Measurements from ENCODE around the gene AMZ1. TPM values are rescaled to one million over a fixed set of nuclear protein-coding genes. Genes with fewer than 3 reads are reported as not detected.

Gene AMZ1
- polyA plus RNA-seq, 1 donor, result 0.34 TPM

DNA sequence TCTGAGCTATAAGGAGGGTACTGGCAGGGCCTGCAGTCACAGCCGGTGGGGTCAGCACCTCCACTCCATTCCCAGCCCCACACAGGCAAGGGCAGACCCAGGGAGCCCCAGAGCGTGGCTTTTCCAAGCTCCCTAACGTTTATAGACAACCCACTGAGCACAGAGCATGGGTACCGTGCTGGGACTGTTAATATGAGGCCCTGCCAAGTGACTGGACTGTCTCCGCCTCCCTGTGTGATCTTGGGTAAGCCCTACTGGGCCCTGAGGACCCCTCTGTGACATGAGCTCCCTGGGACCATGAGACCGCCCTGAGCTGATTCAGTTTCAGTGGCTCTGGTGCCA lies 43.8 kb upstream of the AMZ1 start:
- peaks cover 29% of the 10 kb centered on the region for H3K4me1 ChIP-seq (ENCODE audit: control insufficient read depth, insufficient read depth, low read length)
- no peak overlapping the region for H3K27ac ChIP-seq (ENCODE audit: low read length)

DNA sequence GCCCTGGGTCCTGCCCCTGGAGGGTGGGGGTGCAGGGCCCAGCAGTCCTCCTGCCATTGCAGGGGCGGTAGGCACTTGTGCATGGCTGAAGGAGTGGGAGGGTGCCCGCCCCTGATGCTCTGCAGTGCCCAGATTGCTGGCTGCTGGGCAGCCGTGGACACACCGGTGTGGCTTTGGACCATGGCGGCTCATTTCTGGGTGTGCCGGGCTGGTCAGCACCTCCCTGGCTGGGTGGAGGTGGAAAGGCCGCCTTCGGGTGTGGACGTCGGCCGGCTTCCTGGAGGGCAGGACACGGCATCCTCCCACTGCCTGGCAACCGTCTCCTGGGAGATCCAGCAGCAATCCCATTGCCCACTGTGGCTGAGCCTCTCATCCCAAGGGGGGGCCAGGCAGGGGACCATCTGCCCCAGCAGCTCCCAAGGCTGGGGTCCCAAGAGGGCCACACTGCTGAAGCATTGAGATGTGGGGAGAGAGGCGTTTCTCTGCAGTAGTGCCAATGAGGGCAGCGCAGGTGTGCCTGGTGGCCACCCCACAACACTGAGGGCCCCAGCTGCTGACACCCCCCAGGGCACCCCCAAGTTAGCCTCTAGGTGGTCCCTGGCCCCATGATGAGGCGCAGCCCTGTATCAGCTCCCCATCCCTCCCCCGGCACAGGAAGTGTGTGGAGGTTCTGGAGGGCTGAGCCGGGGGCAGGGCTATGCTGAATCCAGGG lies 43.3 kb upstream of the AMZ1 start:
- no peak for DNase-seq
- no peaks in the 10 kb centered on the region for H3K9me3 ChIP-seq (ENCODE audit: control insufficient read depth, low read depth, low read length)
- H3K4me1 ChIP-seq (ENCODE audit: control insufficient read depth, insufficient read depth, low read length), result peaks cover 29% of the 10 kb centered on the region
- no peaks in the 10 kb centered on the region for H3K27me3 ChIP-seq (ENCODE audit: control insufficient read depth, insufficient read depth, low read length)
- H3K36me3 ChIP-seq (ENCODE audit: control insufficient read depth, insufficient read depth, low read length), result peaks cover 66% of the 10 kb centered on the region
- WGBS (ENCODE audit: insufficient coverage, low lambda C conversion rate), result no CpG with 5 or more reads among the region's 18 CpGs
- no peak overlapping the region for H3K27ac ChIP-seq (ENCODE audit: low read length)
- H3K4me3 ChIP-seq (ENCODE audit: low read length), result no peak overlapping the region

More for the DNA sequence above, 43.8 kb upstream of the AMZ1 start:
- H3K9me3 ChIP-seq (ENCODE audit: control insufficient read depth, low read depth, low read length), result no peaks in the 10 kb centered on the region
- H3K36me3 ChIP-seq (ENCODE audit: control insufficient read depth, insufficient read depth, low read length), result peaks cover 66% of the 10 kb centered on the region
- no CpG with 5 or more reads among the region's 6 CpGs for WGBS (ENCODE audit: insufficient coverage, low lambda C conversion rate)
- no peak for DNase-seq
- H3K27me3 ChIP-seq (ENCODE audit: control insufficient read depth, insufficient read depth, low read length), result no peaks in the 10 kb centered on the region
- no peak overlapping the region for H3K4me3 ChIP-seq (ENCODE audit: low read length)

DNA sequence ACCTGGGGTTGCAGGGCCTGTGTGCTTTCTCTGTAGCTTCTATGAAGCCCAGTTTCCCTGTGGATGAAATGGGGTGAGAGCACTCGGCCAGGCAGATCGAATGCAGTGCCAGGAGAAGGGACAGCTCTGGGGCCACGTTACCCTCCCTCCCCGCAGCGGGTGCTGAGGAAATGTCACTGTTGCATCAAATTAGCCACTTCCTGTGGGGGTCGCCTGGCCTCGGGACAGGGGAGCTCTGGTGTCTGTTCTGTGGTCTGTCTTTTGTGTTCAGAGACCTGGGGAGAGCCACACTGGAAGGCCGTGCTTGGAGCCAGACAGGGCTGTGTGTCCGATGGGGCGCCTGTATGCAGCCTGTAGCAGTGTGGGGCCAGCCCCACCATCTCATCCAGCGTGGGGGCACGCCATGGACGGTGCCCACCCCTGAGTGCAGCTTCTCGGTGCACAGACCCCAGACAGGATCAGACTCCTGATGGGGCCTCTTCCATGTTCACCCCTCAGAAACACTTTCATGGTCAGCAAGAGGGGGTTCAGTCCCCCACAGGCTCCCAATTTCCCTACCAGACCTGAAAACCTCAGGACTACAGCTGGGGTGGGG lies 42.6 kb upstream of the AMZ1 start:
- H3K27me3 ChIP-seq (ENCODE audit: control insufficient read depth, insufficient read depth, low read length), result no peaks in the 10 kb centered on the region
- H3K4me1 ChIP-seq (ENCODE audit: control insufficient read depth, insufficient read depth, low read length), result peaks cover 29% of the 10 kb centered on the region
- no peak overlapping the region for H3K4me3 ChIP-seq (ENCODE audit: low read length)
- WGBS (ENCODE audit: insufficient coverage, low lambda C conversion rate), result no CpG with 5 or more reads among the region's 14 CpGs
- peaks cover 63% of the 10 kb centered on the region for H3K36me3 ChIP-seq (ENCODE audit: control insufficient read depth, insufficient read depth, low read length)
- H3K27ac ChIP-seq (ENCODE audit: low read length), result no peak overlapping the region
- no peaks in the 10 kb centered on the region for H3K9me3 ChIP-seq (ENCODE audit: control insufficient read depth, low read depth, low read length)
- peak in 1 of 2 donors; percentile 19 for DNase-seq

DNA sequence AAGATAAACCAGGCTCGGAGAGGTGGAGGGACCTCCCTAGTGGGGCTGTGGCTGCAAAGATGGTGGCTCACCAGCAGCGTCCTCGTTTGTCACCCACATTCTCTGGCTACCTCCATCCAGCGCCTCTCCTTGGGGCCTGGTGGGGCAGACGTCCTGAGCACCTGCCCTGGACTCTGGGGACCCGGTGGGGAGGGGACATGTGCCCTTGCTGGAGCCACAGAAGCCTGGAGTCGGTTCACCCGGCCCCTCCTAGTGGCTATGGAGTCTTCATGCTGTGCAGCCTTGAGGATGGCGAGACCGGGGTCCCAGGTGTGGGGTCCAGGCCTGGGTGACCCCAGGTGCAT lies 41.7 kb upstream of the AMZ1 start:
- Histone ChIP-seq H3K27me3 (ENCODE audit: control insufficient read depth, insufficient read depth, low read length) (no peaks in the 10 kb centered on the region), H3K27ac (ENCODE audit: low read length) (no peak overlapping the region), H3K4me3 (ENCODE audit: low read length) (no peak overlapping the region), H3K9me3 (ENCODE audit: control insufficient read depth, low read depth, low read length) (no peaks in the 10 kb centered on the region), H3K4me1 (ENCODE audit: control insufficient read depth, insufficient read depth, low read length) (peaks cover 24% of the 10 kb centered on the region), H3K36me3 (ENCODE audit: control insufficient read depth, insufficient read depth, low read length) (peaks cover 66% of the 10 kb centered on the region)
- WGBS (ENCODE audit: insufficient coverage, low lambda C conversion rate), result no CpG with 5 or more reads among the region's 10 CpGs
- no peak for DNase-seq

DNA sequence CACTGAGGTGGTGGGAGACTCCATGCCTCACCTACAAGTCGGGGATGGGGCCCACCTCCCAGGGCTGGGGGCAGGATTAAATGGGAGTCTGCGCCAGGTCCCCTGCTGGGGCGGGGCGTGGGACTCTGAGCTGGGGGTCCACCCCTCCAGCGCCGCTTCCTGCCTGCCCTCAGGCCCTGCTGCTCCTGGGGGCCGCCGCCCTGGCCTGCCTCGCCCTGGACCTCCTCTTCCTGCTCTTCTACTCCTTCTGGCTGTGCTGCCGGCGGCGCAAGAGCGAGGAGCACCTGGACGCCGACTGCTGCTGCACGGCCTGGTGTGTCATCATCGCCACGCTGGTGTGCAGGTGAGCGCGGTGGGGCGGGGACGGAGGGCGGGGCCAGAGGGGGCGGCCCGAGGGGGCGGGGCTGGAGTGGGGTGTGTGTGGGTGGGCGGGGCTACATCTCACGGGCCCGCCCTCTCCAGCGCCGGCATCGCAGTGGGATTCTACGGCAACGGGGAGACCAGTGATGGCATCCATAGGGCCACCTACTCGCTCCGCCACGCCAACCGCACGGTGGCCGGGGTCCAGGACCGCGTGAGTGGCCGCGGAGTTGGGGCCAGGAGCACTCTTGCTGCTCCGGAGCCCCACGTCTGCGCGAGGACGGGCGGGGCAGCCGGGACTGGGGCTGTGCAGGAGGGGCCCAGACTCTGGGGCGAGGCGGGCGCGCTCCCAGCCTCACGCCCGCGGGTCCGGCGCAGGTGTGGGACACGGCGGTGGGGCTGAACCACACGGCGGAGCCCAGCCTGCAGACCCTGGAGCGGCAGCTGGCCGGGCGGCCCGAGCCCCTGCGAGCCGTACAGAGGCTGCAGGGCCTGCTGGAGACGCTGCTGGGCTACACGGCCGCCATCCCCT lies 41.1 kb upstream of the AMZ1 start:
- H3K27ac ChIP-seq (ENCODE audit: low read length), result no peak overlapping the region
- no CpG with 5 or more reads among the region's 73 CpGs for WGBS (ENCODE audit: insufficient coverage, low lambda C conversion rate)
- H3K27me3 ChIP-seq (ENCODE audit: control insufficient read depth, insufficient read depth, low read length), result no peaks in the 10 kb centered on the region
- no peak overlapping the region for H3K4me3 ChIP-seq (ENCODE audit: low read length)
- DNase-seq, result peak in 1 of 2 donors; percentile 60
- H3K9me3 ChIP-seq (ENCODE audit: control insufficient read depth, low read depth, low read length), result no peaks in the 10 kb centered on the region
- peaks cover 66% of the 10 kb centered on the region for H3K36me3 ChIP-seq (ENCODE audit: control insufficient read depth, insufficient read depth, low read length)
- H3K4me1 ChIP-seq (ENCODE audit: control insufficient read depth, insufficient read depth, low read length), result peaks cover 20% of the 10 kb centered on the region

DNA sequence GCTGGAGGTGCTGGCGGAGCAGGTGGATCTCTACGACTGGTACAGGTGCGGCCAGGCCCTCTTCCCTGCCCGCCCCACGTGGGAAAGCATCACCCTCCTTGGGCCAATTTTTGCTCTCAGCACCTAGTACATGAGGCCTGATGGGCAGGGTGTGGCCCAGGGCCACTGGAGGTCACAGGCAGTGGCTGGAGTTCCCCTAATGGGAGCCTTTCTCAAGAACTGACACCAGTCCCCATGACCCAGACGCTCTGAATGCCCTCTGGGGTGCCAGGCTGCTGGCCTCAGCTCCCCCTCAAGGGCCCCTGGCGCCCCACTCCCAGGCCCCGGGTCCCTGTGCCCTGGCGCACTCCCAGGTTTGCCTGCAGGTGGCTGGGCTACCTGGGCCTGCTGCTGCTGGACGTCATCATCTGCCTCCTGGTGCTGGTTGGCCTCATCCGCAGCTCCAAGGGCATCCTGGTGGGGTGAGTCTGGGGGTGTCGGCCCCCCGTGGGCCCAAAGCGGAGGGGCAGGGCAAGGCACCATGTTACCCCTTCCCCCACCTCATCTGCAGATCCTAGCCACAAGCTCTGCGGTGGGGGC lies 40.3 kb upstream of the AMZ1 start:
- Histone ChIP-seq H3K27me3 (ENCODE audit: control insufficient read depth, insufficient read depth, low read length) (no peaks in the 10 kb centered on the region), H3K36me3 (ENCODE audit: control insufficient read depth, insufficient read depth, low read length) (peaks cover 70% of the 10 kb centered on the region), H3K9me3 (ENCODE audit: control insufficient read depth, low read depth, low read length) (no peaks in the 10 kb centered on the region), H3K4me1 (ENCODE audit: control insufficient read depth, insufficient read depth, low read length) (peaks cover 19% of the 10 kb centered on the region), H3K4me3 (ENCODE audit: low read length) (no peak overlapping the region), H3K27ac (ENCODE audit: low read length) (no peak overlapping the region)
- DNase-seq, result no peak
- no CpG with 5 or more reads among the region's 15 CpGs for WGBS (ENCODE audit: insufficient coverage, low lambda C conversion rate)

DNA sequence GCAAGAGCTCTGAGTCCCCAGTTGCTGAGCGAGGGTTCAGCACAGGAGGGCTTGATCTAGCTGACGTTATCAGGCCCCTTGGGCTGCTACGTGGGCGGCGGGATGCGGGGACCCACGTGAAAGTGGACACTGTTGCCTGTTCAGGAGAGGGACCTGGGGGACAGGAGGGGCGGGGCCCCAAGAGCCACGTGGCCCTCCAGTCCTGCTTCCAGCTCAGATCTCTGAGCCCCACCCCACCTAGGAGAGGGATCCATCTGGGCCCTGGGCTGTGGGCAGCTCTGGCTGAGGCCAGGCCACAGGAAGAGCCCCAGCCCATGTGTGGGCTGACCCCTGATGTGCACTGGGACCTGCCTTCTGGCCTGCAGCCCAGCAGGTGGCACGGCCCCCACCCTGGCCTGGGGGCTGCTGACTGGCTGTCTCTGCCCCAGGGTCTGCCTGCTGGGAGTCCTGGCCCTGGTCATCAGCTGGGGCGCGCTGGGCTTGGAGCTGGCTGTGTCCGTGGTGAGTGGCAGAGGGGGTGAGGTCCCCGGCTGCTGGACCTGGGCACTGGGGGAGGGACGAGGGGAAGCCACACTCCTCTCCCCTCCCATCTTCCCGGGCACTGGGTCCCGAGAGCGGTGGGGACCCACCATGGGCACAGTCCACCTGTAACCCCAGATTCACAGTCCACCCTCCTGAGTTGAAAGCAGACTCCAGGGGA lies 38.7 kb upstream of the AMZ1 start:
- no CpG with 5 or more reads among the region's 18 CpGs for WGBS (ENCODE audit: insufficient coverage, low lambda C conversion rate)
- Histone ChIP-seq H3K27ac (ENCODE audit: low read length) (no peak overlapping the region), H3K9me3 (ENCODE audit: control insufficient read depth, low read depth, low read length) (no peaks in the 10 kb centered on the region), H3K27me3 (ENCODE audit: control insufficient read depth, insufficient read depth, low read length) (no peaks in the 10 kb centered on the region), H3K4me1 (ENCODE audit: control insufficient read depth, insufficient read depth, low read length) (peaks cover 10% of the 10 kb centered on the region), H3K4me3 (ENCODE audit: low read length) (no peak overlapping the region), H3K36me3 (ENCODE audit: control insufficient read depth, insufficient read depth, low read length) (peaks cover 72% of the 10 kb centered on the region)
- no peak for DNase-seq

DNA sequence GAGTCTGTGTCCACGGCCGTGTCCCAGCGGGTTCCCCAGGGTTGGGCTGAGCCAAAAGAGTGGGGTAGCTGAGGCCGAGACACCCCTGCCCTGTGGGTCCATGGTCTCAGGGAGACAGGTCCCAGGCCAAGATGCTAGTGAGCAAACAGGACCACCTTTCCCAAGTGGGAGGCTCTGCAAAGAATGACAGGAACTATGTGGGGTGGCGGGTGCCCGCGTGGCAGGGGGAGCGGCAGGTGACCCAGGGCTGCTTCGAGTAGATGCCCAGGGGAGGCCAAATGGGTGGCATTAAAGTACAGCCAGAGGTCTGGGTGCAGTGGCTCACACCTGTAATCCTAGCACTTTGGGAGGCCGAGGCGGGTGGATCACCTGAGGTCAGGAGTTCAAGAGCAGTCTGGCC lies 38.0 kb upstream of the AMZ1 start:
- no peaks in the 10 kb centered on the region for H3K9me3 ChIP-seq (ENCODE audit: control insufficient read depth, low read depth, low read length)
- no peak for DNase-seq
- no peaks in the 10 kb centered on the region for H3K27me3 ChIP-seq (ENCODE audit: control insufficient read depth, insufficient read depth, low read length)
- H3K4me1 ChIP-seq (ENCODE audit: control insufficient read depth, insufficient read depth, low read length), result peaks cover 9% of the 10 kb centered on the region
- H3K4me3 ChIP-seq (ENCODE audit: low read length), result no peak overlapping the region
- H3K27ac ChIP-seq (ENCODE audit: low read length), result no peak overlapping the region
- WGBS (ENCODE audit: insufficient coverage, low lambda C conversion rate), result no CpG with 5 or more reads among the region's 11 CpGs
- peaks cover 73% of the 10 kb centered on the region for H3K36me3 ChIP-seq (ENCODE audit: control insufficient read depth, insufficient read depth, low read length)

DNA sequence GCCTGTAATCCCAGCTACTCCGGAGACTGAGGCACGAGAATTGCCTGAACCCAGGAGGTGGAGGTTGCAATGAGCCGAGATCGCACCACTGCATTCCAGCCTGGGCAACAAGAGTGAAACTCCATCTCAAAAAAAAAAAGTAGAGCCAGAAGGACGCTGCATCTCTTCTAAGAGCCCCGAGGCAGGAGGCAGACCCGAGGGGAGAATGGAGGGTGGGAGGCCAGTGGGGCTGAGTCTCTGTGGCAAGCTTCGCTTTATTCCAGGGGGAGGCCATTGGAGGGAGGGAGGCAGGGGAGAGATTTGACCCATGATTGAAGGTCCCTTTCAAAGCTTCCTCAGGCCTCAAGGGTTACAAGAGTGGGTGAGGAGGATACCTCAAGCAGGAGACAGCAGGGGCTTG lies 37.6 kb upstream of the AMZ1 start:
- H3K36me3 ChIP-seq (ENCODE audit: control insufficient read depth, insufficient read depth, low read length), result peaks cover 72% of the 10 kb centered on the region
- H3K27me3 ChIP-seq (ENCODE audit: control insufficient read depth, insufficient read depth, low read length), result no peaks in the 10 kb centered on the region
- H3K27ac ChIP-seq (ENCODE audit: low read length), result no peak overlapping the region
- 86% methylated on average over 2 of the region's 8 CpGs for WGBS (ENCODE audit: insufficient coverage, low lambda C conversion rate)
- H3K4me1 ChIP-seq (ENCODE audit: control insufficient read depth, insufficient read depth, low read length), result peaks cover 8% of the 10 kb centered on the region
- no peak for DNase-seq
- no peak overlapping the region for H3K4me3 ChIP-seq (ENCODE audit: low read length)
- no peaks in the 10 kb centered on the region for H3K9me3 ChIP-seq (ENCODE audit: control insufficient read depth, low read depth, low read length)

DNA sequence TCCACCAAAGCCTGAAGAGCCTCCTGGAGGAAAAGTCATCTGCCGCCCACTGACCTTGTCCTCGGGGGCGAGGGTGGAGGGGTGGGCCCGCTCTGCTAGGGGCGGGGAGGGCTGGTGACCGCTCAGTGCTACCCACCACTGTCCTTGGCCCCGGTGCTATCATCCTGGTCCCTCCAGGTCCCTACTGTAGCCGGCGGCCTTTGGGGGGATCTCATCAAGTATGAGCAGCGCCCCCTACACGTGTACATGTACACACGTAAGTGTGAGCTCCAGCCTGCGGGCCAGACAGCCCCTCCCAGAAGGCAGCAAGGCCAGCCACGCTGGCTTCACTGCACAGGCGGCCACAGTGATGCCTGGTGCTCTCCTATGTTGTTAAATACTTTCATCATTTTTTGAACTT lies 36.7 kb upstream of the AMZ1 start:
- Histone ChIP-seq H3K4me1 (ENCODE audit: control insufficient read depth, insufficient read depth, low read length) (peaks cover 4% of the 10 kb centered on the region), H3K27ac (ENCODE audit: low read length) (no peak overlapping the region), H3K4me3 (ENCODE audit: low read length) (no peak overlapping the region), H3K36me3 (ENCODE audit: control insufficient read depth, insufficient read depth, low read length) (peaks cover 75% of the 10 kb centered on the region), H3K9me3 (ENCODE audit: control insufficient read depth, low read depth, low read length) (no peaks in the 10 kb centered on the region), H3K27me3 (ENCODE audit: control insufficient read depth, insufficient read depth, low read length) (no peaks in the 10 kb centered on the region)
- WGBS (ENCODE audit: insufficient coverage, low lambda C conversion rate), result no CpG with 5 or more reads among the region's 15 CpGs
- DNase-seq, result no peak
